Activated CD8-positive, alpha-beta memory T cell treated with anti-CD3 and anti-CD28 coated beads for 4 hours (primary cell): ENCODE measurements around the gene TRAT1.

Experiments
- DNase-seq, 2 donors: peaks; one replicate each; pipeline ENCODE4 v3.0.0-alpha.2; 2020; ENCODE audit warnings: low read depth in 2 of 2

The TRAT1 gene

GRCh38 chr3:108861401-108861800, 38.8 kb downstream of the TRAT1 start:
- no peak for DNase-seq

GRCh38 chr3:108862865-108863798, 40.5 kb downstream of the TRAT1 start:
- no peak for DNase-seq

GRCh38 chr3:108863799-108864135, 41.2 kb downstream of the TRAT1 start:
- no peak for DNase-seq

GRCh38 chr3:108877901-108878300, 55.3 kb downstream of the TRAT1 start:
- no peak for DNase-seq

- no peak for DNase-seq
These were observed 57.3 kb downstream of the TRAT1 start for GRCh38 chr3:108879915-108880314.

GRCh38 chr3:108882762-108883161, 60.2 kb downstream of the TRAT1 start:
- no peak for DNase-seq

- DNase-seq: no peak
These were observed 60.8 kb downstream of the TRAT1 start for GRCh38 chr3:108883373-108883772.

GRCh38 chr3:108887121-108887520, 64.5 kb downstream of the TRAT1 start:
- DNase-seq: no peak

GRCh38 chr3:108887777-108888176, 65.2 kb downstream of the TRAT1 start:
- DNase-seq: no peak

- DNase-seq: no peak
These were observed 69.2 kb downstream of the TRAT1 start for GRCh38 chr3:108891833-108892232.

- no peak for DNase-seq
These were observed 72.4 kb downstream of the TRAT1 start for GRCh38 chr3:108894981-108895380.

- no peak for DNase-seq
These were observed 75.3 kb downstream of the TRAT1 start for GRCh38 chr3:108897883-108898282.

- no peak for DNase-seq
These were observed 76.9 kb downstream of the TRAT1 start for GRCh38 chr3:108899530-108899929.
